ENCODE results near the gene RAB6A.

DNA sequence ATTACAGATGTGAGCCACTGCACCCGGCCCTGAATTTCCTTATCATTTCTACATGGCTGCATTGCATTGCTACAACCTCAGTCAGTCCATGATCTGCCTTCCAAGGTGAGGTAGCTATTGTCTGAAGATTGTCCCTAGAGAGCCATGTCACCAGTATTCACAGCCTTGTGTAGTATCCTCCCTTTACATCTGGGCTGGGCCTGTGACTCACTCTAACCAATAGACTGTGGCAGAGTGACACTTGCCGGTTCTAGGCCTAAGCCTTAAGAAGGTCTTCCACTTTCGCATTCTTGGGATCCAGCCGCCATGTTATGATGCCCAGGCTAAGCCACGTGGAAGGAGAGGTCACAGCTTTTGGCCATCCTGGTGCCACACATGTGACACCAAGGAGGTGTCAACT lies 124.6 kb downstream of the RAB6A start:
- TF ChIP-seq POLR2AphosphoS5 (IDR thresholded peaks at IDR 0.05; ENCODE audit: borderline replicate concordance, low read depth, low read length), result no peak
- no peak for TF ChIP-seq EZH2 (IDR thresholded peaks at IDR 0.05)
